ENCODE measurements around the gene ZFAND3. TPM values are rescaled to one million over a fixed set of nuclear protein-coding genes. Genes with fewer than 3 reads are reported as not detected.

Gene ZFAND3
- total RNA-seq, 2 experiments from 2014 or later: 8.3 to 33.8 TPM

GRCh38 chr6:37804586-37804985, 14.9 kb upstream of the ZFAND3 start:
- H4K20me1 ChIP-seq (ENCODE audit: insufficient read depth, low read length): no peaks in the 10 kb centered on the region
- H3K9me2 ChIP-seq (ENCODE audit: insufficient read depth, low read length): no peaks in the 10 kb centered on the region
- no peak overlapping the region for H2AFZ ChIP-seq (ENCODE audit: low read length)
- TF ChIP-seq EZH2phosphoT487 (IDR thresholded peaks at IDR 0.05; ENCODE audit: borderline replicate concordance, low read depth, low read length): no peak
- TF ChIP-seq, protein P1, sequence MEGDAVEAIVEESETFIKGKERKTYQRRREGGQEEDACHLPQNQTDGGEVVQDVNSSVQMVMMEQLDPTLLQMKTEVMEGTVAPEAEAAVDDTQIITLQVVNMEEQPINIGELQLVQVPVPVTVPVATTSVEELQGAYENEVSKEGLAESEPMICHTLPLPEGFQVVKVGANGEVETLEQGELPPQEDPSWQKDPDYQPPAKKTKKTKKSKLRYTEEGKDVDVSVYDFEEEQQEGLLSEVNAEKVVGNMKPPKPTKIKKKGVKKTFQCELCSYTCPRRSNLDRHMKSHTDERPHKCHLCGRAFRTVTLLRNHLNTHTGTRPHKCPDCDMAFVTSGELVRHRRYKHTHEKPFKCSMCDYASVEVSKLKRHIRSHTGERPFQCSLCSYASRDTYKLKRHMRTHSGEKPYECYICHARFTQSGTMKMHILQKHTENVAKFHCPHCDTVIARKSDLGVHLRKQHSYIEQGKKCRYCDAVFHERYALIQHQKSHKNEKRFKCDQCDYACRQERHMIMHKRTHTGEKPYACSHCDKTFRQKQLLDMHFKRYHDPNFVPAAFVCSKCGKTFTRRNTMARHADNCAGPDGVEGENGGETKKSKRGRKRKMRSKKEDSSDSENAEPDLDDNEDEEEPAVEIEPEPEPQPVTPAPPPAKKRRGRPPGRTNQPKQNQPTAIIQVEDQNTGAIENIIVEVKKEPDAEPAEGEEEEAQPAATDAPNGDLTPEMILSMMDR (conservative IDR thresholded peaks at IDR 0.05; ENCODE audit: low read length): no peak
- no peaks in the 10 kb centered on the region for H3K79me2 ChIP-seq (ENCODE audit: insufficient read depth, low read depth, low read length)
- no peak overlapping the region for H3K27ac ChIP-seq (ENCODE audit: low read depth, low read length, poor library complexity, severe bottlenecking)
- no peak for DNase-seq (ENCODE audit: low spot score)
- no peaks in the 10 kb centered on the region for H3K4me1 ChIP-seq (ENCODE audit: insufficient read depth, low read length, poor library complexity, severe bottlenecking)
- no peaks in the 10 kb centered on the region for H3K36me3 ChIP-seq (ENCODE audit: insufficient read depth, low read length)
- ChIA-PET CTCF (ENCODE audit: unreplicated experiment) (no interaction called here), POLR2A (no interaction called here)
- H3K4me3 ChIP-seq (ENCODE audit: low read depth, low read length, poor library complexity, severe bottlenecking): no peak overlapping the region
- BruUV-seq (replicated peaks): no TSS peak
- no peak overlapping the region for H3K4me2 ChIP-seq (ENCODE audit: low read length)
- intact Hi-C loops (cut with micrococcal nuclease; ENCODE audit: unreplicated experiment): no loop called here
- no peaks in the 10 kb centered on the region for H3K9me3 ChIP-seq (ENCODE audit: low read length)

DNA sequence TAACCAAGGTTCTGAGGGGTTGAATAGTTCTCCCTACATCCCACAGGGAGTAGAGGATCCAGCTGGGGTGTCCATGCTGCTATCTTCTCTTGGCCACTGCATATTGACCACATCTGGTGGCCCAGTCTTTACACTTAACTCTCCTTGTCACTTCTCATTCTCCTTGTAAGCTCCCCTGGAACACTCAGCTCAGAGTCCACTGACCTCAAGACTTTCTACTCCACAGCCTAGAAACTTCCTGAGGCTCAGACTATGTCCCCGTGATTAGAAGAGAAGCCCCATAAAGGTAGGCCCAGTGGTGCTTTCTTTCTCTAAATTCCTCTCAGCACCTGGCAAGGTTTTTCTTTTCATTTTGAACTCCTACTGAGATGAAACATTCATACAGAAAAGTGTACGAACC, 13.3 kb upstream of the ZFAND3 start:
- Histone ChIP-seq H2AFZ (ENCODE audit: low read length) (no peak overlapping the region), H4K20me1 (ENCODE audit: insufficient read depth, low read length) (no peaks in the 10 kb centered on the region), H3K9me2 (ENCODE audit: insufficient read depth, low read length) (no peaks in the 10 kb centered on the region), H3K9me3 (ENCODE audit: low read length) (no peaks in the 10 kb centered on the region), H3K27ac (ENCODE audit: low read depth, low read length, poor library complexity, severe bottlenecking) (no peak overlapping the region), H3K4me1 (ENCODE audit: insufficient read depth, low read length, poor library complexity, severe bottlenecking) (no peaks in the 10 kb centered on the region), H3K4me2 (ENCODE audit: low read length) (no peak overlapping the region), H3K4me3 (ENCODE audit: low read depth, low read length, poor library complexity, severe bottlenecking) (no peak overlapping the region), H3K36me3 (ENCODE audit: insufficient read depth, low read length) (no peaks in the 10 kb centered on the region), H3K79me2 (ENCODE audit: insufficient read depth, low read depth, low read length) (no peaks in the 10 kb centered on the region)
- no TSS peak for BruUV-seq (replicated peaks)
- TF ChIP-seq, protein P1 (conservative IDR thresholded peaks at IDR 0.05; ENCODE audit: low read length): no peak
- no peak for TF ChIP-seq EZH2phosphoT487 (IDR thresholded peaks at IDR 0.05; ENCODE audit: borderline replicate concordance, low read depth, low read length)
- ChIA-PET CTCF (ENCODE audit: unreplicated experiment) (no interaction called here), POLR2A (no interaction called here)
- intact Hi-C loops (cut with micrococcal nuclease; ENCODE audit: unreplicated experiment): no loop called here
- no peak for DNase-seq (ENCODE audit: low spot score)

- Histone ChIP-seq H3K4me1 (ENCODE audit: insufficient read depth, low read length, poor library complexity, severe bottlenecking) (no peaks in the 10 kb centered on the region), H4K20me1 (ENCODE audit: insufficient read depth, low read length) (no peaks in the 10 kb centered on the region), H3K9me3 (ENCODE audit: low read length) (no peaks in the 10 kb centered on the region), H3K27ac (ENCODE audit: low read depth, low read length, poor library complexity, severe bottlenecking) (no peak overlapping the region), H3K4me2 (ENCODE audit: low read length) (no peak overlapping the region), H2AFZ (ENCODE audit: low read length) (no peak overlapping the region), H3K79me2 (ENCODE audit: insufficient read depth, low read depth, low read length) (no peaks in the 10 kb centered on the region), H3K36me3 (ENCODE audit: insufficient read depth, low read length) (no peaks in the 10 kb centered on the region), H3K4me3 (ENCODE audit: low read depth, low read length, poor library complexity, severe bottlenecking) (no peak overlapping the region), H3K9me2 (ENCODE audit: insufficient read depth, low read length) (no peaks in the 10 kb centered on the region)
- intact Hi-C loops (cut with micrococcal nuclease; ENCODE audit: unreplicated experiment): no loop called here
- BruUV-seq (replicated peaks): no TSS peak
- TF ChIP-seq, protein P1 (conservative IDR thresholded peaks at IDR 0.05; ENCODE audit: low read length): no peak
- ChIA-PET POLR2A (no interaction called here), CTCF (ENCODE audit: unreplicated experiment) (no interaction called here)
- no peak for DNase-seq (ENCODE audit: low spot score)
These were observed 11.9 kb upstream of the ZFAND3 start for GRCh38 chr6:37807656-37808055.

Measured in OCI-LY7 (cell line).